OCI-LY3 (cell line): ENCODE measurements around the gene LIM2.

Experiments used
- H2AFZ ChIP-seq: fragments of 200-600, 300-600 bp; shearing (Covaris generic); 2 replicates; pipeline ENCODE4 v1.6.0; 2014; ENCODE audit warnings: antibody characterized with exemption, low read depth, low read length
- H3K27ac ChIP-seq: fragments of 200-600, 300-600 bp; sonication (generic); 2 replicates; pipeline ENCODE4 v1.5.1; 2014; ENCODE audit warnings: mild to moderate bottlenecking, low read length, moderate library complexity, mixed read lengths
- H3K27me3 ChIP-seq: fragments of 200-600, 300-600 bp; sonication (generic); 2 replicates; pipeline ENCODE4 v1.6.1; 2014; ENCODE audit warnings: low read depth, low read length, mixed read lengths
- H3K36me3 ChIP-seq: fragments of 200-600, 300-600 bp; sonication (generic); replicated peaks from 2 replicates; pipeline ENCODE3; 2014; ENCODE audit warnings: low read depth, low read length, mixed read lengths
- H3K4me1 ChIP-seq: fragments of 300-600, 200-600 bp; sonication (generic); 2 replicates; pipeline ENCODE4 v1.6.1; 2014; ENCODE audit warnings: low read length, mixed read lengths
- H3K4me2 ChIP-seq: fragments of 200-600, 300-600 bp; sonication (generic); 2 replicates; pipeline ENCODE4 v1.6.1; 2014; ENCODE audit warnings: low read length, mixed read lengths
- H3K4me3 ChIP-seq: fragments of 300-600, 200-600 bp; sonication (generic); 2 replicates; pipeline ENCODE4 v1.5.1; 2014; ENCODE audit warnings: antibody characterized with exemption, mild to moderate bottlenecking, low read length, moderate library complexity
- H3K79me2 ChIP-seq: fragments of 300-600, 200-600 bp; shearing (Covaris generic); 2 replicates; pipeline ENCODE4 v1.6.1; 2014; ENCODE audit warnings: mild to moderate bottlenecking, low read length, mixed read lengths
- H3K9ac ChIP-seq: fragments of 300-600, 200-600 bp; shearing (Covaris generic); 2 replicates; pipeline ENCODE4 v1.6.0; 2014; ENCODE audit warnings: mild to moderate bottlenecking, low read length, moderate library complexity
- H3K9me3 ChIP-seq: fragments of 200-600, 300-600 bp; shearing (Covaris generic); 2 replicates; pipeline ENCODE4 v1.6.1; 2014; ENCODE audit warnings: low read length, mixed read lengths; ENCODE audit not compliant: insufficient read depth
- H4K20me1 ChIP-seq: fragments of 200-600, 300-600 bp; sonication (generic); 2 replicates; pipeline ENCODE4 v1.6.1; 2016; ENCODE audit warnings: low read length, mixed read lengths; ENCODE audit not compliant: insufficient read depth
- CTCF ChIP-seq: fragments of 200-600, 300-600 bp; sonication (generic); IDR thresholded peaks from 2 replicates; pipeline ENCODE4 v1.5.1; 2014; ENCODE audit warnings: antibody characterized with exemption, low read length, low read depth
- EZH2phosphoT487 ChIP-seq: fragments of 200-600 bp; shearing (Covaris generic); IDR thresholded peaks from 2 replicates; pipeline ENCODE4 v1.6.1; 2018; ENCODE audit warnings: antibody characterized with exemption, mixed run types, low read depth

LIM2 gene

GRCh38 chr19:51394050-51394836, 6.5 kb upstream of the LIM2 start:
- H3K79me2 ChIP-seq, result peaks cover 5% of the 10 kb centered on the region
- peak overlapping the region; percentile 87 for H3K27ac ChIP-seq
- H3K27me3 ChIP-seq, result no peaks in the 10 kb centered on the region
- no peaks in the 10 kb centered on the region for H3K36me3 ChIP-seq
- peak overlapping the region; percentile 95 for H3K4me3 ChIP-seq
- H3K4me1 ChIP-seq, result peaks cover 28% of the 10 kb centered on the region
- peak overlapping the region; percentile 98 for H3K9ac ChIP-seq
- H3K9me3 ChIP-seq, result no peaks in the 10 kb centered on the region
- H2AFZ ChIP-seq, result peak overlapping the region; percentile 70
- H3K4me2 ChIP-seq, result peak overlapping the region; percentile 98
- no peaks in the 10 kb centered on the region for H4K20me1 ChIP-seq
- TF ChIP-seq EZH2phosphoT487, result no peak
- TF ChIP-seq CTCF, result peak; percentile 60

- Histone ChIP-seq H3K79me2 (peaks cover 5% of the 10 kb centered on the region), H3K9ac (no peak overlapping the region), H2AFZ (no peak overlapping the region), H3K27me3 (no peaks in the 10 kb centered on the region), H3K27ac (no peak overlapping the region), H3K4me1 (peaks cover 23% of the 10 kb centered on the region), H4K20me1 (no peaks in the 10 kb centered on the region), H3K9me3 (no peaks in the 10 kb centered on the region), H3K4me2 (no peak overlapping the region), H3K36me3 (no peaks in the 10 kb centered on the region), H3K4me3 (no peak overlapping the region)
- TF ChIP-seq EZH2phosphoT487 (no peak), CTCF (no peak)
These were observed 4.9 kb upstream of the LIM2 start for GRCh38 chr19:51392701-51393100.

GRCh38 chr19:51391073-51391611, 3.4 kb upstream of the LIM2 start:
- Histone ChIP-seq H3K4me3 (peak overlapping the region; percentile 25), H3K27ac (no peak overlapping the region), H4K20me1 (no peaks in the 10 kb centered on the region), H3K27me3 (no peaks in the 10 kb centered on the region), H3K79me2 (peaks cover 5% of the 10 kb centered on the region), H3K4me1 (peaks cover 20% of the 10 kb centered on the region), H2AFZ (peak overlapping the region; percentile 97), H3K4me2 (peak overlapping the region; percentile 32), H3K9me3 (no peaks in the 10 kb centered on the region), H3K9ac (peak overlapping the region; percentile 6; the same call in 1 of the 2 replicates), H3K36me3 (no peaks in the 10 kb centered on the region)
- no peak for TF ChIP-seq CTCF
- TF ChIP-seq EZH2phosphoT487, result no peak

- Histone ChIP-seq H3K9ac (no peak overlapping the region), H2AFZ (no peak overlapping the region), H3K4me2 (no peak overlapping the region), H3K27ac (no peak overlapping the region), H3K79me2 (no peaks in the 10 kb centered on the region), H3K4me1 (peaks cover 16% of the 10 kb centered on the region), H3K36me3 (no peaks in the 10 kb centered on the region), H3K27me3 (no peaks in the 10 kb centered on the region), H4K20me1 (no peaks in the 10 kb centered on the region), H3K9me3 (no peaks in the 10 kb centered on the region), H3K4me3 (no peak overlapping the region)
- TF ChIP-seq CTCF, result no peak
- TF ChIP-seq EZH2phosphoT487, result no peak
These were observed 1.4 kb upstream of the LIM2 start for GRCh38 chr19:51389143-51389542.
